ENCODE measurements around the gene PPAN.

Gene PPAN

DNA sequence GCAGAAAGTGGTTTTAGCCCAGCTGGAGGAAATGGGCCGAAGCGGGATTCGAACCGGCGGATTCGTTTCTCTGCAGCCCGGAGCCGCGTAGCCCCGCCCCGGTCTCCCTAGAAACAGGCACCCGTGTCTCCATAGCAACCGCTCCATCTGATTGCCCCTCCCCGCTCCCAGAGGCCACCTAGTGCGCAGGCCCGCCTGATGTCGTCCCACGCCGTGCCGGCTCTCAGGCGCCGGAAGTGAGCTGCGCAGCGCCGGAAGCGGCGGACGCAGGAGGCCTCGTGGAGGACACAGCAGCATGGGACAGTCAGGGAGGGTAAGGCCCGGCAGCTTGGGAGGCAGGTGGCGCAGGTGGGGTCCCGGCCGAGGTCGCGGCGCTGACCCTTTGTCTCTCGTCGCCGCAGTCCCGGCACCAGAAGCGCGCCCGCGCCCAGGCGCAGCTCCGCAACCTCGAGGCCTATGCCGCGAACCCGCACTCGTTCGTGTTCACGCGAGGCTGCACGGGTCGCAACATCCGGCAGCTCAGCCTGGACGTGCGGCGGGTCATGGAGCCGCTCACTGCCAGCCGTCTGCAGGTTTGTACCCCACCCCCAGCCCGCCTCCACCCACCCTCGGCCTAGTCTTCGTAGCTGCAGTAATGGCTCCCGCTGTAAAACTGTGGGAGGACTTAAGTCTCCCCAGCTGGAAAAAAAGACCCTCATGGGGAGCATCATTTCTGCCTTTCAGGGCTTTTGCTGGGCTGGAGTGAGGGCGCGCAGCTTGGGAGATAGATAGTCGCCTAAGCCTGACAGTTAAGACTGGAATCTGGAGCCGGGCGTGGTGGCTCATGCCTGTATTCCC lies at the start of gene PPAN:
TSS of gene PPAN (plus strand) at position 263 of the 837 bp plus-strand sequence. CDS start at position 296, 33 bp downstream.
- DNase-seq: peak; percentile 98

DNA sequence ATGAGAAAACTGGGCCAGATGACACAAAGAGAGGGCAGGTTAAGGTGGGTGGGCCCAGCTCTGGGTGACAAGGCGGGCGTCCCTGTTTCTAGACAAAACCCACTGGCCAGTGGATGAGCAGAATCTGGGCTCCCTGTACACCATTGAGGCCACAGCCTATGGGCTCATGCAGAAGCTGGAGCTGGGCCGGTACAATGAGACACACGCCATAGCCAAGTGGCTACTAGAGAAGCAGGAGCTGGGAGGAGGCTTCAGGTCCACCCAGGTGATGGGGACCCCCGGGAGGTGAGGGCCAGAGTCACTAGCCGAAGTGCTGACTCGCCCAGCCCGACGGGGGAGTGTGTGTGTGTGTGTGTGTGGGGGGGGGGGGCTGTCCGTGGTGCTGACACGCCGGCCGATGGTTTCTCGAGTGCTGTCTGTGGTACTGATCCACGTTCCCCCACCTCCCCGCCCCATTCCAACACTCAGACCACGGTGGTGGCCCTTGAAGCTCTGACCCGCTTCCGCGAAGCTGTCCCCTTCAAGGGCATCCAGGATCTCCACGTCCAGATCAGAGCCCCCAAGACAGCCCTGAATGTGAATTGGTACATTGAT lies 44.3 kb upstream of the PPAN start:
- no peak for DNase-seq

DNA sequence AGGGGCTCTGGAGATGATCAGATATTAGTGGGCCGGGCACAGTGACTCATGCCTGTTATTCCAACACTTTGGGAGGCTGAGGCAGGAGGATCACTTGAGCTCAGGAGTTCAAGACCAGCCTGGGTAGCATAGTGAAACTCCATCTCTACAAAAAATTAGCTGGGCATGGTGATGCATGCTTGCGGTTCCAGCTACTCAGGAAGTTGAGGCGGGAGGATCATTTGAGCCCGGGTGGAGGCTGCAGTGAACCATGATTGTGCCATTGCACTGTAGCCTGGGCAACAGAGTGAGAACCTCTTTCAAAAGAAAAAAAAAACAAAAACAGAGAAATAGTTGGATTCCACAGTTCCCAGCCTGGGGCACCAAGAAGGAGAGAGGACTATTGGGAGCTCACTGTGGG lies 38.0 kb upstream of the PPAN start:
- no peak for DNase-seq

DNA sequence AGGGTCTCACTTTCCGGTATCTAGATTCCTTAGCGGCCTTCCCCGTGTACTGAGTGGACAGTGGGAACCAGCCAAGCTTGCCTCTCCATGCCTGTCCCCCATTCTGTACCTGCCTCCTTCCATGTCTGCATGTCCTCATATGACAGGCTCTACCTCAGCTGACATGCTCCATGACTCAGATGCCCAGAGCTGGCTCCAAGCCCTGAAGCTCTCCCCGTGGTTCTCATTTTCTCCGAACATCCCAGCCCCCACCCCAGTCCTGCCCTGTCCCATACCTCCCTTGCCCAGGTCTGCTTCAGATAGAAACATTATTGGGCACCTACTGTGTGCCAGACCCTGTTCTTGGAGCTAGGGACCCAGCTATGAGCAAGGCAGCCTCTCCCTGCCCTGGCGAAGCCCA lies 37.1 kb upstream of the PPAN start:
- no peak for DNase-seq

GRCh38 chr19:10070730-10071446 lies 35.3 kb upstream of the PPAN start:
- no peak for DNase-seq

DNA sequence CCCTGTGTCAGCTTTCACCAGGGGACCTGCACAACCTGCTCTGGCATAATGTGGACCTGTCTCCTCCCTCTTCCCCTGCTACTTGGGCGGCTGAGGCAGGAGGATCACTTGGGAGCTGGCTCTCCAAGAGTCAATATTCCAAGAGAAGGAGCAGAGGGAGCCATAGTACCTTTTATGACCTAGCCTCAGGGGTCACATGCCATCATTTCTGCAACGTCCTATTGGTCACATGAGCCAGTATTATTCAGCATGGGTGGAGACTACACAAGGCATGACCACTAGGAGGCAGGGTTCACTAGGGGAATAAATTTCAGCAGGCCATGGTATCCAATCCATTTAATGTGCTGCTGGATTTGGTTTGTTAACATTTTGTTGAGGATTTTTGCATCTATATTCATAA lies 32.0 kb upstream of the PPAN start:
- DNase-seq: peak; percentile 53

- DNase-seq: no peak
Measured at GRCh38 chr19:10076535-10076934, 29.6 kb upstream of the PPAN start.

GRCh38 chr19:10078329-10078728 lies 27.8 kb upstream of the PPAN start:
- no peak for DNase-seq

DNA sequence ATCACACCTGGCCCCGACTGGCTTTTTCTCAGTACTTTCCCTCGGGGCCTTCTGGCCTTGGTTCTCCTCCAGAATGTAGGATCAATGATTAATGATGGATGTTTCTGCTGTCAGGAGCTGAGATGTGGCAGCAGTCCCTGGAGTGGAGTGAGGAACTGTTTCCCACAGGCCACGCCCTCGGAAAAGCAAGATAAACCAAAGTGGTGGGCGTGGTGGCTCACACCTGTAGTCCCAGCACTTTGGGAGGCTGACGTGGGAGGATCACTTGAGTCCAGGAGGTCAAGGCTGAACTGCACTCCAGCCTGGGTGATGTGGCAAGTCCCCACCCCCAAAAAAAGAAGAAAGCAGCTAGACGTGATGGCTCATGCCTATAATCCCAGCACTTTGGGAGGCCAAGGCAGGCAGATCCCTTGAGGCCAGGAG lies 27.1 kb upstream of the PPAN start:
- no peak for DNase-seq

DNA sequence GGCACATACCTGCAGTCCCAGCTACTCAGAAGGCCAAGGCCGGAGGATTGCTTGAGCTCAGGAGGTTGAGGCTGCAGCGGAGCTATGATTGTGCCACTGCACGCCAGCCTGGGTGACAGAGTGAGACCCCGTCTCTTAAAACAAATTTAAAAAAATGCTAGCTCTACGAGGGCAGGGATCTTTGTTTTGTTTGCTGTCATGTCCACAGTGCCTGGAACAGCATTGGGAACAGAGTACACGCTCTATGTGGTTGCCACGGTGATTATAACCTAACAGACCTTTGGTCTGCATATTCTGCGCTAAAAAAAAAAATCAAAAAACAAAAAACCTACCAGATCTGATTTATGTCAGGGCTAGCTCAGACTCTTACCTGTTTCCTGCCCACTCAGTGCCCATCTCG lies 22.3 kb upstream of the PPAN start:
- no peak for DNase-seq

DNA sequence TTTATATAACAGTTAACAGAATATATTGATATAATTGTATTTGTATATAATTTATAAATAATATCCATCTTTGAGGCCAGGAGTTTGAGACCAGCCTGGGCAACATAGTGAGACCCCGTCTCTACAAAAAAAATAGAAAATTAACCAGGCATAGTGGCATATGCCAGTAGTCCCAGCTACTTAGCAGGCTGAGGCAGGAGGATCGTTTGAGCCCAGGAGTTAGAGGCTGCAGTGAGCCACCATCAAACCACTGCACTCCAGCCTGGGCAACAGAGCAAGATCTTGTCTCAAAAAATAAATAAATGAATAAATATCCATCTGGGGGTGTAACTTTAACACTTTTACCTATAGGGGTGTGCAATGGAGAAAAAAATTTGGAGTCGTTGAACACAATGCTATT lies 21.4 kb upstream of the PPAN start:
- no peak for DNase-seq

DNA sequence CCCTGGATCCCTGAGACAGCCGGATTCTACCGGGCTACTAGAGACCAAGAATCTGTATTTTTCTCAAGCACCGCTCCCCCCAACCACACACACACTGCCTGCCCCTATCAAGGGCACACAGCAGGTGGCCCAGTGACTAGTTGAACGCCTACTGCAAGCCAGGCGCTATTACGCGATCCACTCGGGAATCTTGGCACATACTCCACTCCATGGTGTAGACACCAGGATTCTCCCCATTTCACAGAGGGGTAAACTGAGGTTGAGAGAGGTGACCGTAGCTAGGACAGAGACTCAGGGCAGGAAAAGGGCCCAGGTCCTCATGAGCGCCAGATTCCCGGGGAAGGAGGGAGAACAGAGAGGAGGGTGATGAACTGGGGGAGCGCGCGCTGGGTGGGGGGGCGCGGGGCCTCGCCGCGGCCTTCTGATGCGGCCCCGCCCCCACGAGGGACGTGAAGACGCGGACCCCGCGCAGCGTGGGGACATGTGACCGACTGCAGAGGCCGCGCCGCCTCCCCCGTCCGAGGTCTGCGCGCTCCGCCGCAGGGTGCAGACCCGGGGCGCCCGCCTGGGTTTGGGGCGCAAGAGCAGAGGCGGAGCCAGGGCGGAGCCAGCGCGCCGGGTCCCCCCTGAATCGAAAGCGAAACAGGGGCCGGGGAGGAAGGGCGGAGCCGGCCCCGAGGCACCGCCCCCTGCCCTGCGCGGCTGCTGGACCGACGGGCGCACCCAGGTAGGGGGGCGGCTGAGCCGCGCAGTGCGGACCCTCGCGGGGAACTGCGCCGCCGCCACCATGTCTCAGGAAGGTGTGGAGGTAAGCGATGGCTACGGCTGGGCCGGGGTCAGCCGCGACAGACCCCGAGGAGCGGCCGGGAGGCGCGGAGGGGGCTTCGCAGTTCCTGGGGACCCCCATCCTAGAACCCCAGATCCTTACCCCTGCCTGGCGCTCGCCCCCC lies 20.2 kb upstream of the PPAN start, which contains the start of gene SHFL:
TSS of gene SHFL (plus strand) at position 677 of the 950 bp plus-strand sequence. CDS start at position 788, 111 bp downstream.
- DNase-seq: peak; percentile 19

DNA sequence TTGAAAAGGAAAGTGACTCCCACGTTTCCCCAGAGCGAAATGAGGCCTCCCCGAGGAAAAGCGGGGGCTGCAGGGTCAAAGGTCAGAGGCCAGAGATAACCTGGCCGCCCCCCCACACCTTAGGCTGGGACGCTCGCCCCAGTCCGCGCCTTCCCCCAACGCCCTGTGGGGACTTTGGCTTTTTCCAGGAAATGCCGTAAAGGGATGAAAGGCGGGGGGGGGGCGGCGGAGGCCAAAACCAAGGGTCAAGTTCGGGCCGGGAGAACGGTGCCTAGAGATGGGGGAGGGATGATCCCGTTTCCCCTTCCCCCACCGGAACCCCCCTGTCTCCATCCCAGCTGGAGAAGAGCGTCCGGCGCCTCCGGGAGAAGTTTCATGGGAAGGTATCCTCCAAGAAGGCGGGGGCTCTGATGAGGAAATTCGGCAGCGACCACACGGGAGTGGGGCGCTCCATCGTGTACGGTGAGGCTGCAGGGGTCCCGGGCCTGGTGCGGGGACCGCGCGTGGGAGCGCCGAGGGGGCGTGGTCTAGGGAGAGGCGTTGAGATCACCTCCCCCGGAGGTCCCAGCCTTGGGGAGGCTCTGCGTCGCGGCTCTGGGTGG lies 19.5 kb upstream of the PPAN start:
- no peak for DNase-seq

DNA sequence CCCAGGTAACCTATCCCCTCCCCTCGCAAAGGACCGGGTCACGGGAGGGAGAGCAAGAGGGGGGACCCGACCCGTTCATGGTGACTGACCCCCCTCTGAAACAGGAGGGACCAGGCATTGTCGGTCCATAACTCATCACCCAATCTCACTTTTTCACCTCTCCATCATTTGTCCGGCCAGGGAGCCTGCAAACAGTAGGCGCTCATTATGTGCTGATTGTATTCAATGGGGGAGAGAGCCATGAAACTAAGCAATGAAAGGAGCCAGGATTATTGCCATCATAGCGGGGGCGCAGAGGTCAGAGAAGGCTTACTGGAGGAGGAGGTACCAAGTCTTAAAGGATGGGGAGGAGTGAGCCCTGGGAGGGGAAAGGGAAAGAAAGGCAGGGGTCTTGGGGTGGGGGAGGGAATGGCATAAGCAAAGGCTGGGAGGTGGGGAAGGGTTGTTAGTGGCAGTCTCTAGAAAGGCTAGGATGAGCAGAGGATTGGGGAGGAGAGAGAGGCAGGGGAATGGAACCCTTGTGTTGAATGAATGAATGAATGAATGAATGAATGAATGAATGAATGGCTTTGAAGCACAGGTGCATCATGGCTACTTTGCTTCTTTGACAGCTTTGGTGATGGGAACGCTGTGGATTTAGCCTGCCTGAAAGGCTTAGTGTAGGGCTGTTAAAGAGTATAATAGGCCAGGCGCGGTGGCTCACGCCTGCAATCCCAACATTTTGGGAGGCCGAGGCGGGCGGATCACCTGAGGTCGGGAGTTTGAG lies 18.7 kb upstream of the PPAN start:
- DNase-seq: no peak

DNA sequence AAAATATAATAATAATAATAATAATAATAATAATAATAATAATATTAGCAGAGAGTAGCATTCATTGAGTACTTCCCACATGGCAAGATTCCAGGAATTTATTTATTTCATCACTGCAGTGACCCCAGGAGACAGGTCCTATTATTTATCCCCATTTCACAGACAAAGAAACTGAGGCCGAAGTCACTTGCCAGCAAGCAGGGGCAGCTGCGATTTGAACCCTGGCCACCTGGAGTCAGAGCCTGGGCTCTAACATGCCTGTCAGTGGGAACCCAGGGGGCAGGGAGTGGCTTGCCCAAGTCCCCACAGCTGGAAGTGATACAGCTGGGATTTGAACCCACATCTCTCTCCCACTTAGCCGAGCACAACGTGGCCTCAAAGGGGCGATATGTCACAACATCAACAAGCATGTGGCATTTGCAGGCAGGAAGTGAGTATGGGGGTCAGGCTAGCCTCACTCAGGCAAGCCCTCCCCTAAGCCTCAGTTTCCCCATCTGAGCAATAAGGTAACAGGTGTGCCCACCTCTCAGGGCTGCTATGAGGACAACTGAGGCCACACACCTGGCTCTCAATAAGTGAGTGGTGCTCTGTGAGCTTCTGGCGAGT lies 17.1 kb upstream of the PPAN start:
- no peak for DNase-seq

DNA sequence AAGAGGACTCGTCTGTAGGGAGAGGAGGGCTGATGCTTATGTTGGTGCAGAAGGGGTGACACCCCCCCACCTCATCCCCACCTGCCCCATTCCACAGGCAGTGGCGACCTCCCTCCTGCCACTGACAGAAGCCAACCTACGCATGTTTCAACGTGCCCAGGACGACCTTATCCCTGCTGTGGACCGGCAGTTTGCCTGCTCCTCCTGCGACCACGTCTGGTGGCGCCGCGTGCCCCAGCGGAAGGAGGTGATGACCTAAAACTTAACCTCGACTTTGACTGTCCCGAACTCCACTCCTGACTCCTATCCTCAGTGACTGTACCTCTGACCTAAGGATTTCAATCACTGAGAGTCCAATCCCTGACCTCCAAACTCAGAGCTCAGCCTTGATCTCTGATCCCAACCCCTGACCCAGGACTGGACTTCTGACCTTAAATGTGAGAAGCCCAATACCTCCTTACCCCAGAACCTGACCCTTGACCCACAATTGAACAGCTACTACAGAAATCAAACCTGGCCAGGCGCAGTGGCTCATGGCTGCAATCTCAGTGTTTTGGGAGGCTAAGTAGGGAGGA lies 16.3 kb upstream of the PPAN start:
- no peak for DNase-seq

- no peak for DNase-seq
Measured at GRCh38 chr19:10091370-10091687, 14.8 kb upstream of the PPAN start.

GRCh38 chr19:10091895-10092641 lies 14.1 kb upstream of the PPAN start:
- no peak for DNase-seq

GRCh38 chr19:10092648-10093294 lies 13.4 kb upstream of the PPAN start:
- DNase-seq: no peak
